AG04450 (cell line): Measurements from ENCODE around the gene ANGEL2. TPM values are rescaled to one million over a fixed set of nuclear protein-coding genes. Genes with fewer than 3 reads are reported as not detected.
"Not testable (repeated sequence)": the region's sequence is repeated elsewhere in the genome, so short reads cannot be mapped to it uniquely, and the experiment has no call there.

Experiments used
- CTCF ChIA-PET: fragments of 300-600, 350-600 bp; formaldehyde crosslinking; extraction: SDS; loops from one replicate; lab custom pipeline; 2022; ENCODE audit warnings: antibody characterized with exemption, inconsistent platforms; lab: Charles Lee
- POLR2A ChIA-PET: fragments of 350-600 bp; formaldehyde crosslinking; extraction: SDS; loops from one replicate; lab custom pipeline; 2021; ENCODE audit warnings: antibody characterized with exemption, inconsistent platforms; lab: Yijun Ruan, JAX
- DNase-seq: peaks from one replicate; pipeline ENCODE4 v3.0.0-alpha.2; 2011; ENCODE audit warnings: low read depth, low spot score
- H3K27ac ChIP-seq: one replicate; pipeline ENCODE4 v1.5.1; 2012; ENCODE audit warnings: low read depth, low read length, control low read depth
- H3K27me3 ChIP-seq: one replicate; pipeline ENCODE4 v1.6.0; 2012; ENCODE audit warnings: low read length; ENCODE audit not compliant: control insufficient read depth, insufficient read depth
- H3K4me3 ChIP-seq: 2 replicates; pipeline ENCODE4 v1.5.1; 2011; ENCODE audit warnings: mild to moderate bottlenecking, low read depth, low read length, control low read depth
- H3K9me3 ChIP-seq: 2 replicates; pipeline ENCODE4 v1.5.1; 2012; ENCODE audit warnings: low read length; ENCODE audit not compliant: control insufficient read depth, insufficient read depth
- polyA plus RNA-seq: library from polyadenylated mRNA; depleted of rRNA; stranded (reverse); fragments of >200 nt; gene quantifications from 2 replicates; pipeline ENCODE4 v1.2.3, GENCODE V29; 2011
- TF ChIP-seq, protein P1 (sequence below): IDR thresholded peaks from 2 replicates; pipeline ENCODE4 v1.5.1; 2011; ENCODE audit warnings: low read depth, low read length, control low read depth, inconsistent platforms

The ANGEL2 gene
- polyA plus RNA-seq, 1 experiment: 30.6 TPM

- no peak overlapping the region for H3K4me3 ChIP-seq
- peaks cover 7% of the 10 kb centered on the region for H3K27me3 ChIP-seq
- CTCF ChIA-PET: no interaction called here
- TF ChIP-seq, protein P1, sequence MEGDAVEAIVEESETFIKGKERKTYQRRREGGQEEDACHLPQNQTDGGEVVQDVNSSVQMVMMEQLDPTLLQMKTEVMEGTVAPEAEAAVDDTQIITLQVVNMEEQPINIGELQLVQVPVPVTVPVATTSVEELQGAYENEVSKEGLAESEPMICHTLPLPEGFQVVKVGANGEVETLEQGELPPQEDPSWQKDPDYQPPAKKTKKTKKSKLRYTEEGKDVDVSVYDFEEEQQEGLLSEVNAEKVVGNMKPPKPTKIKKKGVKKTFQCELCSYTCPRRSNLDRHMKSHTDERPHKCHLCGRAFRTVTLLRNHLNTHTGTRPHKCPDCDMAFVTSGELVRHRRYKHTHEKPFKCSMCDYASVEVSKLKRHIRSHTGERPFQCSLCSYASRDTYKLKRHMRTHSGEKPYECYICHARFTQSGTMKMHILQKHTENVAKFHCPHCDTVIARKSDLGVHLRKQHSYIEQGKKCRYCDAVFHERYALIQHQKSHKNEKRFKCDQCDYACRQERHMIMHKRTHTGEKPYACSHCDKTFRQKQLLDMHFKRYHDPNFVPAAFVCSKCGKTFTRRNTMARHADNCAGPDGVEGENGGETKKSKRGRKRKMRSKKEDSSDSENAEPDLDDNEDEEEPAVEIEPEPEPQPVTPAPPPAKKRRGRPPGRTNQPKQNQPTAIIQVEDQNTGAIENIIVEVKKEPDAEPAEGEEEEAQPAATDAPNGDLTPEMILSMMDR: no peak
- no peak overlapping the region for H3K27ac ChIP-seq
- H3K9me3 ChIP-seq: no peaks in the 10 kb centered on the region
- POLR2A ChIA-PET: no interaction called here
- DNase-seq: no peak
Measured at GRCh38 chr1:213035573-213035972, 19.9 kb upstream of the ANGEL2 start.

DNA sequence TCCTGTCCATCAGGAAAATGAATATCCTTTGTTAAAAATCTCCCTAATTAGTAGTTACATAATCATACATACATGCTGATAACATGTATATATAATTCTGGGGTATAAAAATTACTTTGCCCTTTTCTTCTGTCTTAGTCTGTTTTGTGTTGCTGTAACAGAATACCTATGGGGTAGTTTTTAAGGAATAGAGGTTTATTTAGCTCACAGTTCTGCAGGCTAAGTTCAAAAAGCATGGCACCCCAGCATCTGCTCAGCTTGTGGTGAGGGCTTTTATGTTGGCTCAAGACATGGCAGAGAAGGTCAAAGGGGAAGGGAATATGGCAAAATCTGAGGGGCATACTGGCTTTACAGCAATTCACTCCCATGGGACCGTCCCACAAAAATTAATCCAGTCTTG lies 19.0 kb upstream of the ANGEL2 start:
- H3K27ac ChIP-seq: no peak overlapping the region
- DNase-seq: no peak
- H3K27me3 ChIP-seq: peaks cover 9% of the 10 kb centered on the region
- H3K4me3 ChIP-seq: no peak overlapping the region
- POLR2A ChIA-PET: no interaction called here
- CTCF ChIA-PET: interaction anchor here (0.6 kb wide), 1 partner anchor 36 kb away, joined by 3 read pairs; no protein-coding TSS in a partner anchor
- H3K9me3 ChIP-seq: no peaks in the 10 kb centered on the region
- TF ChIP-seq, protein P1: no peak

- DNase-seq: no peak
- Histone ChIP-seq H3K9me3 (no peaks in the 10 kb centered on the region), H3K27ac (no peak overlapping the region), H3K4me3 (no peak overlapping the region), H3K27me3 (peaks cover 9% of the 10 kb centered on the region)
- CTCF ChIA-PET: no interaction called here
- TF ChIP-seq, protein P1: no peak
- POLR2A ChIA-PET: interaction anchor here (0.6 kb wide), 1 partner anchor 54 kb away, joined by 3 read pairs; no protein-coding TSS in a partner anchor
Measured at GRCh38 chr1:213032651-213033050, 17.0 kb upstream of the ANGEL2 start.

- H3K4me3 ChIP-seq, H3K27me3 ChIP-seq, DNase-seq, H3K27ac ChIP-seq, POLR2A ChIA-PET, H3K9me3 ChIP-seq, CTCF ChIA-PET: not testable (repeated sequence)
Measured at GRCh38 chr1:213027024-213027423, 11.4 kb upstream of the ANGEL2 start.

GRCh38 chr1:213020016-213020415 lies 4.3 kb upstream of the ANGEL2 start:
- H3K27ac ChIP-seq: no peak overlapping the region
- peaks cover 4% of the 10 kb centered on the region for H3K27me3 ChIP-seq
- TF ChIP-seq, protein P1: no peak
- no peak for DNase-seq
- ChIA-PET CTCF (no interaction called here), POLR2A (no interaction called here)
- no peak overlapping the region for H3K4me3 ChIP-seq
- no peaks in the 10 kb centered on the region; the same call in 1 of the 2 replicates for H3K9me3 ChIP-seq
